ENCODE data around the gene ADAM17.

GRCh38 chr2:9445089-9445488 lies 110.5 kb downstream of the ADAM17 start:
- TF ChIP-seq POLR2A (IDR thresholded peaks at IDR 0.05; ENCODE audit: low read depth) (no peak), CTCF (IDR thresholded peaks at IDR 0.05) (no peak), EP300 (IDR thresholded peaks at IDR 0.05) (no peak), POLR2AphosphoS5 (IDR thresholded peaks at IDR 0.05) (no peak)

All from esophagus muscularis mucosa (tissue), 4 donors.